Ectodermal cell (in vitro differentiated cells): ENCODE measurements around the gene ELAC1.

Experiments
- H3K27ac ChIP-seq: 2 replicates; pipeline ENCODE4 v1.7.0; 2013; ENCODE audit warnings: mild to moderate bottlenecking, low read depth, low read length; ENCODE audit not compliant: insufficient read depth, poor library complexity, severe bottlenecking
- H3K27me3 ChIP-seq: 2 replicates; pipeline ENCODE4 v1.7.0; 2013; ENCODE audit warnings: mild to moderate bottlenecking, low read length; ENCODE audit not compliant: insufficient read depth, control insufficient read depth, poor library complexity, severe bottlenecking
- H3K36me3 ChIP-seq: one replicate; pipeline ENCODE4 v1.7.0; 2013; ENCODE audit warnings: low read length; ENCODE audit not compliant: control insufficient read depth, insufficient read depth
- H3K4me1 ChIP-seq: one replicate; pipeline ENCODE4 v1.7.0; 2013; ENCODE audit warnings: low read length; ENCODE audit not compliant: control insufficient read depth, insufficient read depth
- H3K4me3 ChIP-seq: 2 replicates; pipeline ENCODE4 v1.7.0; 2013; ENCODE audit warnings: low read depth, low read length, control low read depth; ENCODE audit not compliant: insufficient read depth
- H3K9me3 ChIP-seq: 2 replicates; pipeline ENCODE4 v1.7.0; 2013; ENCODE audit warnings: mild to moderate bottlenecking, low read length, moderate library complexity; ENCODE audit not compliant: control insufficient read depth
- WGBS, 2 experiments: methylation state at CpG; one replicate each; pipeline ENCODE4 v1.1.7; 2013; ENCODE audit warnings: missing lambda C conversion rate in 2 of 2; 5-methylcytosine and 5-hydroxymethylcytosine counted together

ELAC1 gene

GRCh38 chr18:51013259-51013658, 45.4 kb downstream of the ELAC1 start:
- Histone ChIP-seq H3K27ac (no peak overlapping the region), H3K36me3 (no peaks in the 10 kb centered on the region), H3K4me3 (no peak overlapping the region), H3K27me3 (no peaks in the 10 kb centered on the region), H3K9me3 (no peaks in the 10 kb centered on the region), H3K4me1 (peaks cover 7% of the 10 kb centered on the region)
- WGBS, 2 experiments: 90 to 99% methylated on average over 2 to 3 of the region's 3 CpGs

- Histone ChIP-seq H3K27ac (no peak overlapping the region), H3K27me3 (no peaks in the 10 kb centered on the region), H3K4me1 (peaks cover 7% of the 10 kb centered on the region), H3K4me3 (no peak overlapping the region), H3K9me3 (no peaks in the 10 kb centered on the region), H3K36me3 (no peaks in the 10 kb centered on the region)
- WGBS, 2 experiments: 45% methylated on average over 8 of the region's 8 CpGs
These were observed 49.5 kb downstream of the ELAC1 start for GRCh38 chr18:51017140-51017879.

GRCh38 chr18:51020536-51020935, 52.7 kb downstream of the ELAC1 start:
- no peaks in the 10 kb centered on the region for H3K27me3 ChIP-seq
- WGBS, 2 experiments: 93 to 94% methylated on average over 5 of the region's 5 CpGs
- H3K36me3 ChIP-seq: no peaks in the 10 kb centered on the region
- H3K4me1 ChIP-seq: peaks cover 7% of the 10 kb centered on the region
- no peak overlapping the region for H3K4me3 ChIP-seq
- no peak overlapping the region for H3K27ac ChIP-seq
- no peaks in the 10 kb centered on the region for H3K9me3 ChIP-seq

GRCh38 chr18:51021226-51021965, 53.6 kb downstream of the ELAC1 start:
- Histone ChIP-seq H3K9me3 (no peaks in the 10 kb centered on the region), H3K36me3 (no peaks in the 10 kb centered on the region)
- WGBS, 2 experiments: 94 to 96% methylated on average over 5 of the region's 5 CpGs

GRCh38 chr18:51025512-51025911, 57.7 kb downstream of the ELAC1 start:
- Histone ChIP-seq H3K27ac (no peak overlapping the region), H3K4me1 (no peaks in the 10 kb centered on the region), H3K9me3 (no peaks in the 10 kb centered on the region), H3K4me3 (no peak overlapping the region), H3K27me3 (no peaks in the 10 kb centered on the region), H3K36me3 (no peaks in the 10 kb centered on the region)
- WGBS, 2 experiments: 92 to 96% methylated on average over 2 of the region's 2 CpGs

More at GRCh38 chr18:51021226-51021965, 53.6 kb downstream of the ELAC1 start:
- H3K27ac ChIP-seq: no peak overlapping the region
- H3K27me3 ChIP-seq: no peaks in the 10 kb centered on the region
- H3K4me1 ChIP-seq: peaks cover 7% of the 10 kb centered on the region
- no peak overlapping the region for H3K4me3 ChIP-seq

GRCh38 chr18:51028201-51028805, 60.5 kb downstream of the ELAC1 start:
- H3K36me3 ChIP-seq: no peaks in the 10 kb centered on the region
- no peaks in the 10 kb centered on the region for H3K4me1 ChIP-seq
- no peaks in the 10 kb centered on the region for H3K27me3 ChIP-seq
- no peak overlapping the region for H3K27ac ChIP-seq
- 23 to 28% methylated on average over 3 of the region's 4 CpGs for WGBS, 2 experiments
- H3K9me3 ChIP-seq: no peaks in the 10 kb centered on the region
- no peak overlapping the region for H3K4me3 ChIP-seq

GRCh38 chr18:51029378-51029693, 61.5 kb downstream of the ELAC1 start:
- H3K9me3 ChIP-seq: no peaks in the 10 kb centered on the region
- peak overlapping the region; percentile 83 for H3K4me3 ChIP-seq
- no peaks in the 10 kb centered on the region for H3K36me3 ChIP-seq
- H3K27ac ChIP-seq: peak overlapping the region; percentile 97
- H3K4me1 ChIP-seq: no peaks in the 10 kb centered on the region
- WGBS, 2 experiments: 59 to 60% methylated on average over 10 of the region's 10 CpGs
- no peaks in the 10 kb centered on the region for H3K27me3 ChIP-seq

GRCh38 chr18:51029694-51030536, 62.1 kb downstream of the ELAC1 start, which contains the start of gene SMAD4:
Gene SMAD4 (plus strand): TSS chr18:51030213. CDS start chr18:51047047, 16,834 bp downstream.
- H3K27me3 ChIP-seq: no peaks in the 10 kb centered on the region
- no peaks in the 10 kb centered on the region for H3K4me1 ChIP-seq
- H3K9me3 ChIP-seq: no peaks in the 10 kb centered on the region
- WGBS, 2 experiments: 1% methylated on average over 79 of the region's 79 CpGs
- H3K36me3 ChIP-seq: no peaks in the 10 kb centered on the region
- peak within 1 kb of the TSS; percentile 83 for H3K4me3 ChIP-seq
- peak within 1 kb of the TSS; percentile 97 for H3K27ac ChIP-seq

- Histone ChIP-seq H3K4me3 (peak overlapping the region; percentile 83), H3K36me3 (no peaks in the 10 kb centered on the region), H3K27ac (peak overlapping the region; percentile 97), H3K4me1 (no peaks in the 10 kb centered on the region), H3K9me3 (no peaks in the 10 kb centered on the region), H3K27me3 (no peaks in the 10 kb centered on the region)
- WGBS, 2 experiments: 0% methylated on average over 64 to 65 of the region's 66 CpGs
These were observed 62.9 kb downstream of the ELAC1 start for GRCh38 chr18:51030537-51031258.
